ENCODE results near the gene UXS1. TPM values are rescaled to one million over a fixed set of nuclear protein-coding genes. Genes with fewer than 3 reads are reported as not detected.

UXS1 gene
- total RNA-seq, 1 donor from 2014 or later = 39.5 TPM

- DNase-seq = no peak
Observed at GRCh38 chr2:106129150-106129549, 65.0 kb downstream of the UXS1 start.

DNA sequence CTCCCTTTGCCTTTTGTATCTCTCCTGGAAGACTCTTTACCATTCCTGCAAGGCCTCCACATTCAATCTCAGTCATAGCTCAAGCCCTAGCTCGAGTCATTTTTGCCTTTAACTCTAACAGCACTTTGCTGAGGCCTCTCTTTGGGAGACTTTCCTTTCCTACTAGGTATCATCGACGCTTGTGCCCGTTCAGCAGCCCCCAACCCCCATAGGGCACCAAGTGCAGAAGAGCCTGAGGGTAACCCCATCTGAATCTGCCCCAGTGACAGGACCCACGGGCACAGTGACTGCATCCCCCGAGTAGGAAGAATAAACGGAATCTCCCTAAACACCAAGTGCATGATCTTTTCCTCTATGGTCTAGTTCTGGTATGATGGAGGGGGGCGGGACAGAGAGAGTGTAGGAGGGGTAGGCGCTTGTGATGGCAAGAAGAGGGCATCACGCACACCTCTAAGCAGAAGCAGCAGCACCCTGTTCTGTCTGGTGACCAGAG lies 66.3 kb downstream of the UXS1 start:
- DNase-seq = no peak

DNA sequence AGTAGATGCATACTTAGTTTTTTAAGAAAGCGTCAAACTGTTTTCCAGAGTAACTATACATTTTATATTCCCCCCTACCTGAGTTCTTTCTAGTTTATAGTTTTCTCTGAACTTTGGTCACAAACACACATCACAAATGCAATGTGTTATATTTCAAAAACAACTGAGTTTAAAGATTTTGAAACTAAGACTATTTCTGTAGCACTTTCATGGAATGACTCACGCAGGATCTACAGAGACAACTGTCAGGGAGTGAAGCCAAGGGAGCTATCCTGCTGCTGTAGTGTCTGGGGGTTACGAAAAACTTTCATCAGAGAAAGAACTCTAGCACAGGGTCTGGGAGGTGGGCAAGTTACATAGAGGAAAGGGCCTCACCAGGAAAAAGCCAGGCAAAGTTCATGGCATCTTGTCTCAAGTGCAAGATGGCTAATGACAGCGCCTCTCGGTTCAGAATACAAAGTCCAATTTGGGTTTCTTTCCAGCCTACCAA lies 66.8 kb downstream of the UXS1 start:
- no peak for DNase-seq

GRCh38 chr2:106126705-106127281 lies 67.3 kb downstream of the UXS1 start:
- DNase-seq = no peak

GRCh38 chr2:106126295-106126694 lies 67.8 kb downstream of the UXS1 start:
- no peak for DNase-seq

- DNase-seq = no peak
Observed at GRCh38 chr2:106124905-106125549, 69.1 kb downstream of the UXS1 start.

DNA sequence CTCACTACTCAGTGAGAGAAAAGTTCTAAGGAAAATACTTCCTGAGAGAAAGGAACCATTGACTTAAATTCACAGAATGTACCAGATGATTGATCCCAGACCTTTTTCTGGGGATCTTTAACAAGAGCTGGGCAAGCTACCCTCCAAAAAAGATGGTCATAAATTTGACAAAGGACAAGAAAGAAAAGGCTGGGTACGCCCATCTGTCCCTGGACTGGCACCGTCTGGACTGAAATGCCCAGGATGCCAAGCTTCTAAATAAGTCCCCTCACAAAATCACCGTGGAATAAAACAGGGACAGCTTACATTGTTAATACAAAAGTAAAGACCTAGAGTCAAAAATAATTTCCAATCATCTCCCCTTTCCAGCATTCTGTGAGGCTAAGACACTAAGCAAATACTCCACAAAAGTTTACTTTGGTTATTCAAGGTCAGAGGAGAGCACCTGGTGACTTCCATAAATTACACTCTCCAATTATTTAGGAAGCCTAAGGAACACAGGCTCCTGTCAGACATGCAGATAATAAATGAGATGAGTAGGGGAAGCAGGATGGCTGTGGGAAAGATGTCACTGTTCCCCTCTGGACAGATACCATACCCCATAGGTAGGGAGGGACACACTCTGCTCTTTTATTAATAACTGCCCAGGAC lies 69.9 kb downstream of the UXS1 start:
- DNase-seq = no peak

- no peak for DNase-seq
Observed at GRCh38 chr2:106122157-106122556, 71.9 kb downstream of the UXS1 start.

DNA sequence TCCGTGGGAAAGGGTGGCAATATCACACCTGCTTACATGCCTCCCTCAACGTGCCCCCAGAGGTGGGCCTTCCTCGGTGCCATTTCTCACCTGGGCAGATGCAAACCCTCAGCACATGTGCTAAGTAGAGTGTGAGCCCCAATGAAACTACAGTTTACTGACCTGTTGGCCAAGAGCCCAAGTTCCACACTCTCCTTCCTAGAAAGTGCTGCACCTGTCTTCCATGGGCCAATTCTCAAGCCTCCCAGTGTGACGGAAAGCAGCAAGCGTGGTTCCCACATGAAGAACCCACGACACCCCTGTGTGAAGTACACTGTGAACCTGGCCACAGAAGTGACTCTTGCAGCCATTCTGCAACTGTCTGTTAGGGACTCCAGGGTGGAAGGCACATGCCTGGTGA lies 73.7 kb downstream of the UXS1 start:
- no peak for DNase-seq

GRCh38 chr2:106119074-106119473 lies 75.0 kb downstream of the UXS1 start:
- DNase-seq = no peak

- no peak for DNase-seq
Observed at GRCh38 chr2:106117882-106118684, 76.0 kb downstream of the UXS1 start.

DNA sequence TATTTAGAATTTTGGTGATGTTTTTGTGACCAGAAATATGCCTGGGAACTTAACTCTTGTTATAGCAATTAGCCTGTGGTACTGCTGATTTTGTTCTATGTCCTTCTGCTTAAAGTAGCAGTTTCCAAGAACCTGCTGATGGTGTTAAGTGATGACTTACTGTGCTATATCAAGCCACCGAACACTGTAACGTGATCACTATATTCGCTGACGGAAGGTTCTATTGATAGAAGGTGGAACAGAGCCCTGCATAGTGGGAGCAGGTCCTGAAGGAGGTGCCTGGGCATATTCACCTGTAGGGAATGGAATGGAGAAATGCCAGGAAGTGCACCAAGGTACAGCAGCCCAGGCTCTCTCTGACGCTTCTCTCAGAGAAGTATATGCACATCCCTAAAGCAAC lies 76.8 kb downstream of the UXS1 start:
- DNase-seq = no peak

DNA sequence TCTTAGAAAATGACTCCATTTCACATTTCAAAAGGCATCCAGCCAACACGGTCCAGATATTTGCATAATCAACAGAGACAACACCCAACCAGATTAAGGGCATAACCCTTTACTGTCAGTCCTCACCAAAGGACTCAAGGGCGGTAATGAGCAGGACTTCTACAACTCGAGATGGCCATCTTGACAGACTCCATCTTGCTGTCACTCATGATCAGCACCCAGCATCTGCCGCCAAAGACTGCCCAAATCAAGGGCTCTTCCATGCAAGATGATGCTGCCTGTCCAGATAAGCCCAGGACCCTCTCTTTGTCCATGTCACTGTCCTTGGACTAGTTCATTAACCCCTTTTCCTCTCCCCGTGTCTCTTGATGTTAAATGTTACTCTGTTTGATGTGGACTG lies 77.9 kb downstream of the UXS1 start:
- no peak for DNase-seq

DNA sequence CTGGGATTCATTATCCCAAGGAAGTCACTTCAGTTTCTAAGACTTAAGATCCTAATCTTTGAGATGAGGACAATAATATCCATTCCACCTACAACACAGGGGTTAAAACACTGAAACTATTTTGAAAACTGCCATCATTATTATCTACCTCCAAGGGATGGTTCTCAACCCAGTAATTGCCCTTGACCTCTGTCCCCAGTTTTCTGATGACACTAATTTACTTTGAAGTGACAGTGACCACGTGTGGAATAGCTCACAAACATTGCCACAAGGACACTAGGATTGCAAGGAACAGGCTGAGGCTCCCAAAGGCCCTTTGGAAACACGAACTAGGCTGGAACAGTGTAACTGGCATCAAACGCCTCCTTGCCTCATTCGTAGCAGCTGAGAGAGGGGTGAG lies 78.4 kb downstream of the UXS1 start:
- DNase-seq = no peak

- no peak for DNase-seq
Observed at GRCh38 chr2:106115250-106115649, 78.9 kb downstream of the UXS1 start.

- DNase-seq = no peak
Observed at GRCh38 chr2:106114166-106114565, 79.9 kb downstream of the UXS1 start.

- no peak for DNase-seq
Observed at GRCh38 chr2:106113361-106113966, 80.6 kb downstream of the UXS1 start.

DNA sequence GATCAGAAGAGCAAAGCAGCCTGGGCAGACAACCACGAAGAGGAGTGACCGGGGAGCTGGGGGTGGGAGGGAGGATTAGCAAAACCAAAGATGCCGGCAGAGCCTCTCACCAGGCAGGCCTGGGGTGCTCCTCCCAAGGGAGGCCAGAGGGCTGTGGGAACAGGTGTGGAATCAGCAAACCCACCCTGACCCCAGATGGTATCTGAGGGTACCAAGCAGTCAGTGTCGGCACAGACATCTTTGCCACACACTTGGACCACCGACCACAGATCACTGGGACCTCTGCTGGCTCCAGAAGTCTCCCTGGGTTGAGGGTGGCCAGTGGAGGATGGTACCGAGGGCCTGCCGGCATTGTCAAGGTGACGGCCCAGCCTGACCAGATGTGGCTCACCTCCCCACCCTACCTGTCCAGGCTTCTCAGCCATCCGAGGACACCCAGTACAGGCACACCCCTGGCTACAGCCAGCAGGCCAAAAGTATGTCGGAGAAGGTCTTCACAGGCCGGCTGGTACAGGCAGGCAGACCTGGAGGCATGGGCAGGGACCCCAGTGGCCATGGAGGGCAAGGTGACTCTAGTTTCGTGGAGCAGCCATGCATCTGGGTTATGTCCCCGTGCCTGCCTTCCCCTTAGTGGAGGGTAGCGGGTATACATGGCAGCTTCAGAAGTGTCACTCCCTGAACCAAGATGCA lies 82.1 kb downstream of the UXS1 start:
- DNase-seq = no peak

DNA sequence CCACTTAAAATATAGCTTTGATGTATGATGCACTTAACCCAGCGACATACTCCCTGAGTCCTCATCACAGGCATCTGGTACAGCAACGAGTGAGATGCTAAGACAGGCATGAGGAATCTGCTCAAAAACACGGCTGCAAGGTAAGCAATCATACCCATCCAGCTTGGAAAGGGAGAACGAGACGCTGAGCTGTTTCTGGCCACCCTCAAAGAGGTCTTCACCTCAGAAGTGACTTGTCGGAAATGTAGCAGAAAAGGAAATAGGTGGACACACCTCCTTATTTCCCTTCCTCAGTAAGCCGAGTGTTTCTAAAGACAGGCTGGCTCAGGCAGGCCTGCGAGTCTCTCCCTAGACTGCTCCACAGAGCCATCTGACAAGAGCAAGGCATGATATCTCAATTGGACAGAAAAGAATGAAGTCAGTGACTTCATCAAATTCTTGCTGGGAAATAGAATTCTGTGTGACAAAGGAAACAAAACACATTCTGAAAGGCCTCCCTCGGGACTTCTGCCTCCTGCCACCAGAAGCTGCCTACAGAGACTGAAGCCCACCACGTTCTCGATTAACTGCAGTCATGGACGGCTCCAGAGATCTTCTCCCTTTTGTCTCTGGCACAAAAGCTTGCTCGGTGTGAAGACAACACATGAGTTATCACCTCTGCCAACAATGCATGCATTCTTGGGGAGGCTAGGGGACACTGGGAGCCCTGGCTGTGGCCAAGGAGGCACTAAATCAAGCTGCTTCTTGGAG lies 84.3 kb downstream of the UXS1 start:
- DNase-seq = no peak

DNA sequence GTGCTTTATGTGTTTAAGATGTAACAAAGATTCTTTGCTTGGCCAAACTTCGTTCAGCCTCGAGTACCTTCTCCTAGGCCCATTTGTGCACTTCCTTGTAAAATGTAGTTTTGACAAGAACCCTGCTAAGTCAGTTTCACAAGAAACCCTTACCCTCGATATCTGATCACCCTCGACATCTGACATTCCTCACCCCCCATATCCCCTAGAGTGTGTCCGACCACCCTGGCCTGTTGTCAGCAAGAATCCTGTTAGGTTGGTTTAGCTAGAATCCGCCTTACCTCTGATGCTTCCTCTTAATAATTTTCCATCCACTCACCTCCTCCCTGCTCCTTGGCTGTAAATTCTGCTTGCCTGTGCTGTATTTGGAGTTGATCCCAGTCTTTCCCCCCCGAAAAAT lies 85.3 kb downstream of the UXS1 start:
- DNase-seq = no peak

- DNase-seq = peak; percentile 33
Observed at GRCh38 chr2:106108351-106108750, 85.8 kb downstream of the UXS1 start.

All from dermis blood vessel endothelial cell (primary cell).